NT2/D1 (cell line): ENCODE measurements around the gene NT5C2.

ENCODE experiments used
- DNase-seq: peaks from one replicate; pipeline ENCODE4 v3.0.0-alpha.2; 2011; ENCODE audit warnings: low read depth, low spot score
- H3K27me3 ChIP-seq: 2 replicates; pipeline ENCODE4 v1.6.0; 2011; ENCODE audit warnings: mild to moderate bottlenecking; ENCODE audit not compliant: insufficient read length, insufficient read depth
- H3K36me3 ChIP-seq: 2 replicates; pipeline ENCODE4 v1.6.1; 2011; ENCODE audit warnings: mild to moderate bottlenecking, low read length, mixed read lengths; ENCODE audit not compliant: insufficient read depth, insufficient read length
- H3K4me1 ChIP-seq: 2 replicates; pipeline ENCODE4 v1.5.1; 2011; ENCODE audit not compliant: insufficient read depth, insufficient read length
- H3K4me3 ChIP-seq: 2 replicates; pipeline ENCODE4 v1.5.1; 2011; ENCODE audit warnings: low read depth; ENCODE audit not compliant: insufficient read length
- H3K9ac ChIP-seq: 2 replicates; pipeline ENCODE4 v1.6.0; 2011; ENCODE audit warnings: low read depth; ENCODE audit not compliant: insufficient read length
- H3K9me3 ChIP-seq: 2 replicates; pipeline ENCODE4 v1.5.1; 2011; ENCODE audit warnings: mild to moderate bottlenecking, low read length; ENCODE audit not compliant: insufficient read depth
- SUZ12 ChIP-seq: IDR thresholded peaks from 2 replicates; pipeline ENCODE4 v1.6.1; 2011; ENCODE audit not compliant: insufficient read length, insufficient read depth; ENCODE audit errors: extremely low read depth
- YY1 ChIP-seq: IDR thresholded peaks from 2 replicates; pipeline ENCODE4 v1.6.1; 2011; ENCODE audit not compliant: insufficient read length, insufficient read depth
- ZNF274 ChIP-seq: IDR thresholded peaks from 2 replicates; pipeline ENCODE4 v1.6.1; 2011; ENCODE audit warnings: mild to moderate bottlenecking, low read depth, low read length

NT5C2 gene

DNA sequence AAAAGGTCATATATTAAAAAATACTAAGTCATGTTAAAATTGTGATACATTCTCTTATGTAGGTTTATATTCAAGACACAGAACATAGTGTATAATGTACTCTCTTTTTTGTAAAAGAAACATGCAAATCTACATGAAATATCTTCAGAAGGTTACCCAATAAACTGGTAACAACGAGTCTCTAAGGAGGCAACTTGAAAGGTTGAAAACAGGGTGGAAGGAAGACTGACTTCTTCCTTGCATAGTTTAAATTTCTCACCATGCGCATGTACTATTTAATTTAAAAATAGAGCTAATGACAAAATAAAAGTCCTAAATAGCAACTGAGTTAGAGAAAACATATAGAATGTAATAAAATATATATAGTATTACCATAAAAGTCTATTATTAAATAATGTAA is 132.5 kb downstream of the NT5C2 start:
- no peaks in the 10 kb centered on the region for H3K9me3 ChIP-seq
- no peak overlapping the region for H3K9ac ChIP-seq
- H3K36me3 ChIP-seq, result peaks cover 1% of the 10 kb centered on the region
- H3K27me3 ChIP-seq, result no peaks in the 10 kb centered on the region
- H3K4me1 ChIP-seq, result no peaks in the 10 kb centered on the region
- no peak for TF ChIP-seq SUZ12
- H3K4me3 ChIP-seq, result no peak overlapping the region
- DNase-seq, result no peak

DNA sequence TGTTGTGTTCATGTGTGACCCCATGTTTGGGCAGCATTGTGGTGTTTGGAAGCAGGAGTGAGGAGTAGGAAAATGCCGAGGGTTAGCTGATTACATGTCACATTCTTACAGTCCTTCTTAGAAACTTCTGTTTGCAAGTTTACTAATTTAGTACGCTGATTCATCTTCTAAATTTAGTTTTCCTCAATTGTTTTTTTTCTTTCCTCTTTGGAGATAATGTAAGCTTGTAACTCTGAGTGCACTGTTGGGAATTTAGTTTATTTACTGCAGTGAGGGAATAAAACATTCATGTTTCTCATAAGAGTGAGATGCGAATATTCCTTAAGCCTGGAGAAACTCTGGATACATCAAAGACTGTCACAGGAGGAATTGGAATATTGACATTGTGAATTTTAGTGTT is 135.0 kb downstream of the NT5C2 start:
- H3K9ac ChIP-seq, result no peak overlapping the region
- no peak for DNase-seq
- no peaks in the 10 kb centered on the region for H3K9me3 ChIP-seq
- no peak for TF ChIP-seq SUZ12
- no peak for TF ChIP-seq YY1
- no peak for TF ChIP-seq ZNF274
- H3K4me1 ChIP-seq, result peaks cover 2% of the 10 kb centered on the region
- no peaks in the 10 kb centered on the region for H3K27me3 ChIP-seq
- no peaks in the 10 kb centered on the region for H3K36me3 ChIP-seq
- no peak overlapping the region for H3K4me3 ChIP-seq

DNA sequence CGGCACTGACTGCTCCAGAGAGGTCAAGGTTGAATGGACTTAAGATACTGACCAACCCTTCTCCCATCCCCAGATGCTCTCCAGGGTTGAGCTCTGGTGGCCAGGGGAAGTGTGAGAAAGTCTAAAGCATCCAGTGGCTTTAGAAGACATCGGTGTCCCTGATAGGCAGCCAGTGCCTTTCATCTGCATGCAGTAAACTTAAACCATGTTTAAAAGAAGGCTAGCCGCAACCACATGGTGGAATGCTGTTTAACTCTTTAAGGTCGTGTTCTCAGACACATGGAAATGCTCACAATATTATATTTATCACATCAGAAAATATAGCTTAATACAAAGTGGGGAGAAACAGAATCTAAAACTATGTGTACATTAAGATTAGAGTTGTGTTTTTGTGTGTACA is 138.0 kb downstream of the NT5C2 start:
- Histone ChIP-seq H3K9ac (no peak overlapping the region), H3K27me3 (no peaks in the 10 kb centered on the region), H3K36me3 (no peaks in the 10 kb centered on the region), H3K4me3 (no peak overlapping the region), H3K9me3 (no peaks in the 10 kb centered on the region), H3K4me1 (peaks cover 2% of the 10 kb centered on the region)
- no peak for DNase-seq
- no peak for TF ChIP-seq YY1
- no peak for TF ChIP-seq SUZ12
- no peak for TF ChIP-seq ZNF274

DNA sequence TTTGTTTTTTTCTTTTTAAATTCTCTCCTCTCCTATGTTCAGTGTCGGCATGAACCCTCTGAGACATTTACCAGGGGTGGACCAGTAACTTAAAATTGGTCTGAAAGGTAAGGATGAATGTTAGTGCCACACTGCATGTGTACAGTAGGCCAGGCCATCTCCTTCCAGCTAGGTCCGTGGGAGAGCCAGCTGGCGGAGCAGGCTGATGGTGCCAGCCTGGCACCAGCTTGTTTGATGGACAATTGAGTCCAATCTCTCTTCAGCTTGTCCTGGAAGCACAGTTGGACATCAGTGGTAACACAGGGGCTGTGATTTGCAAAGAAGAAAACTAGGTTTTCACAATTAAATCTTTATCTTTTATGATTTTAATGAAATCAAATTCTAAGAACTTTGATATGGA is 138.5 kb downstream of the NT5C2 start:
- TF ChIP-seq SUZ12 (no peak), ZNF274 (no peak)
- no peaks in the 10 kb centered on the region for H3K36me3 ChIP-seq
- no peaks in the 10 kb centered on the region for H3K27me3 ChIP-seq
- H3K9me3 ChIP-seq, result no peaks in the 10 kb centered on the region
- no peak overlapping the region for H3K4me3 ChIP-seq
- H3K4me1 ChIP-seq, result peaks cover 2% of the 10 kb centered on the region
- no peak overlapping the region for H3K9ac ChIP-seq
- no peak for DNase-seq

DNA sequence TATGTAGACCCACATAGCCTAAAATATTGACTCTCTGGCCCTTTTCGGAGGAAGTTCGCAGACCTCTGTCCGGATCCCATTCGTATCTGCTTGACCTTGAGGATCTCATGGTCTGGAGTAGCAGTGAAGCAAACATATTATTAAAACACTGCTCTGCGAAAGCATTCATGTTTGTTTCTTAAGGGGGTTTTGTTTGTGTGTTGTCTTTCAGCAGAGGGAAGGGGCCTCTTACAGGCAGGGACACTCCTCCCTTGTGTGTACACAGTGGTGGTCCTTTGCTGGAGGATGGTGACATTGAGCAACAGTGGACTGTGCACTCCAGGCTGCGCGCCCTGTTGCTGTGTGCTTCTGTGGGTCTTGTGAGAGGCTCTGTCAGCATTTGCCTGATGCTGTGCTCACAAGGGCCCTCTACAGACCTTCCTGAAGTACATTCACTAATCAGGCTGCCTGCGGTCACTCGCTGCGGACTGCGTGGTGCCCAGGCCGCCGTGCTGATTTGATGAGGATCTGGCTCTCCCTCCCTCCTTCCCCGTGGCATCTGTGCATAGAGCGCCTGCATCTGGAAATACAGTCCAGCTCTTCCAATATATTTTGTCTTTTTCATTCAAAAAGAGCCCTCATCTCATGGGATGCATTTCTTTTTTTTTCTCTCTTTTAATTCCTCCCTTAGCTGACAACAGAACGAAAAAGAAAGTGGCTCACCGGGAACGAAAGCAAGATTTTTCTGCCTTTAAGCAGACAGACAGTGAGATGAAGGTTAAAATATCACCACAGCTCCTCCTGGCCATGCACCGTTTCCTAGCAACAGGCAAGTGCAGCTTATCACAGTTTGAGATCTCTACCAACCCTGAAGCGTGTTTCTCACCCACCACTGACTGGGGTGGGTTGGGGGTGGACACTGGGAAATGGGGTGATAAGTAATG is 139.2 kb downstream of the NT5C2 start:
- DNase-seq, result peak; percentile 25
- H3K9me3 ChIP-seq, result no peaks in the 10 kb centered on the region
- no peak overlapping the region for H3K4me3 ChIP-seq
- H3K4me1 ChIP-seq, result peaks cover 2% of the 10 kb centered on the region
- no peaks in the 10 kb centered on the region for H3K27me3 ChIP-seq
- no peaks in the 10 kb centered on the region for H3K36me3 ChIP-seq
- TF ChIP-seq YY1 (no peak), ZNF274 (no peak), SUZ12 (no peak)
- H3K9ac ChIP-seq, result no peak overlapping the region

DNA sequence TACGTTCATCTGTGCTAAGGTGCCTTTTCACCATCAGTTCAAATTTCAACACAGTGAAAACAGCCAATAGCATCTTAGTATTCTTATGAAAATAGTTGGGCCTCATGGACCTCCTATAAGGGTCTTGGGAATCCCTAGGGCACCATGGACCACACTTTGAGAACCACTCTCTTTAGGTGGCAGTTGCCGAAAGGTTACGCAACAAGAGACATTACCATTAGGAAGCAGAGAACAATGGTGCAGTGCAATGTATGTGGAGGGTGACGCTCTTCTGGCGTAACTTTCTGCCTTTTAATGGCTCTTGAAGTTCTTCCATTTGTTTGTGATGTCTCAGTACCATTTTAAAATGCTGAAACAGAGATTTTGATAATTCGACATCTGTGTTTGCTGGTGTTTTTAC is 143.8 kb downstream of the NT5C2 start:
- Histone ChIP-seq H3K4me3 (no peak overlapping the region), H3K27me3 (no peaks in the 10 kb centered on the region), H3K9ac (no peak overlapping the region), H3K4me1 (peaks cover under 1% of the 10 kb centered on the region), H3K36me3 (no peaks in the 10 kb centered on the region), H3K9me3 (no peaks in the 10 kb centered on the region)
- TF ChIP-seq ZNF274 (no peak), SUZ12 (no peak), YY1 (no peak)
- DNase-seq, result no peak

DNA sequence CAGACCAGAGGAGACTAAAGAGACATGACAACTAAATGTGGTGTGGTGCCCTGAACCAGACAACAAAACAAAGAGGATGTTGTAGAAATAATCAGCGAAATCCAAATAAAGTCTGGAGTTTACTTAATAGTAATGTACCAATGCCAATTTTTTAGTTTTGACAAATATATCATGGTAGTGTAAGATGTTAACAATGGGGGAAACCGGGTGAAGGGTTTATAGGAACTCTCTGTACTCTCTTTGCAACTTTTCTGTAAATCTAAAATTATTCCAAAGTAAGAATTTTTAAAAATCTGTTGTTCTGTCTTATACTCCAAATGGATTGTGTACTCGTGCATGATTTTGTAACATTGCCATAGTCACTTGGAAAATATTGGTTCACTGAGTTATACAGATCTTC is 145.7 kb downstream of the NT5C2 start:
- TF ChIP-seq ZNF274 (no peak), SUZ12 (no peak), YY1 (no peak)
- Histone ChIP-seq H3K36me3 (no peaks in the 10 kb centered on the region), H3K4me3 (no peak overlapping the region), H3K27me3 (no peaks in the 10 kb centered on the region), H3K9ac (no peak overlapping the region), H3K9me3 (no peaks in the 10 kb centered on the region), H3K4me1 (no peaks in the 10 kb centered on the region)
- no peak for DNase-seq
